Left renal pelvis (tissue), 4 donors: ENCODE results near the gene MORN3. TPM values are rescaled to one million over a fixed set of nuclear protein-coding genes. Genes with fewer than 3 reads are reported as not detected.

Experiments
- DNase-seq, 4 donors: peaks; one replicate each; pipeline ENCODE4 v3.0.0-alpha.2; 2013; ENCODE audit warnings: low read depth in 4 of 4, low spot score in 3 of 4
- polyA plus RNA-seq, 4 donors: library from polyadenylated mRNA; unstranded; fragments of 120-200 nt; gene quantifications; one replicate each; pipeline ENCODE4 v1.2.1, GENCODE V29; 2013; ENCODE audit not compliant: insufficient read length in 4 of 4

Gene MORN3
- polyA plus RNA-seq, 4 donors: 0.40 to 1.9 (median 1.7) TPM

DNA sequence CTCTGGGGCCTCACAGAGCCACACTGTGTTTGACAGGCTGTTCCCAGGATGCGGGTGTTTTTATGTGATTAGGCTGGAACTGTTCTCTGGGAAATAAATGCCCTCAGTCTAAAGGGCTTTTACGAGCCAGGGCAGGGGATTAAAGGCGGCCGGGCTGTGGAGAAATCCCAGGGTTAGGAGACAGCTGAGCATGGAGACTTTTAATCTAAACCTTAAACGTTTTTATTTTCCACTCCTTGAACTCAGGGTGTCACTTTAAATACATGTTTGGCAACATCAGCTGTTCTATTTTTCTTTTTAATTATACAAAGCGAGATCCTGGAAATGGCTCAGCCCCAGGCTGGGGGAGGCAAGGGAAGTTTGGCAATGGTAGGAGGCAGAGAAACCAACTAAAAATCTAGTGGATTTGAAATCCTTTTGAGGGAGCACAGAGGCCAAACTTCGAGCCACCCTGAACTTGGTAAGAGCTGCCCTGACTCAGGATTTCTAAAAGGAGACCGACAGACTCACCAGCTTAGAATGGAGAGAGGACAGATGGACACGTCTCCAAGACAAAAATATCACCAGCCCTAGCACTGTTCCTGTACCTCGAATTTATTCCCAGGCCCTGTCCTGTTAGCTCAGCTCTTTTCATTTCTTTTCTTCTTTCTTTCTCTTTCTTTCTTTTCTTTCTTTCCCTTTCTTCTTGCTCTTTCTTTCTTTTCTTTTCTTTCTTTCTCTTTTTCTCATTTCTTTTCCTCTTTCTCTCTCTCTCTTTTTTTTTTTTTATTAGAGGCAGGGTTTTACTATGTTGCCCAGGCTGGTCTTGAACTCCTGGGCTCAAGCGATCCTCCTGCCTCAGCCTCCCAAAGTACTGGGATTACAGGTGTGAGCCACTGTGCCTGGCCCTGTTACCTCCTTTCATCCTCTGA is 59.0 kb downstream of the MORN3 start:
- DNase-seq: no peak

DNA sequence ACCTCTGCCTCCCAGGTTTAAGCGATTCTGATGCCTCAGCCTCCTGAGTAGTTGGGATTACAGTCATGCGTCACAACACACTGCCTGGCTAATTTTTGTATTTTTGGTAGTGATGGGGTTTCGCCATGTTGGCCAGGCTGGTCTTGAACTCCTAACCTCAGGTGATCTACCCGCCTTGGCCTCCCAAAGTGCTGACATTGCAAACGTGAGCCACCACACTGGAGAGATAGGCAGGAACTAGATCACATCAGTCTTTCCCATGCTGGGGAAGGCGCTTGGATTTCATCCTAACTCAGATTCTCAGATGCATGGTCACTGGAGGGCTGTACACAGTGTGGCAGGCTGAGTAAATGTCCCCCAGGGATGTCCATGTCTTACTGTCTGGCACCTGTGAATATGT is 61.2 kb downstream of the MORN3 start:
- DNase-seq: no peak

- DNase-seq: no peak
Observed at GRCh38 chr12:121603581-121603980, 65.9 kb downstream of the MORN3 start.

GRCh38 chr12:121602766-121603165 is 66.7 kb downstream of the MORN3 start:
- no peak for DNase-seq

DNA sequence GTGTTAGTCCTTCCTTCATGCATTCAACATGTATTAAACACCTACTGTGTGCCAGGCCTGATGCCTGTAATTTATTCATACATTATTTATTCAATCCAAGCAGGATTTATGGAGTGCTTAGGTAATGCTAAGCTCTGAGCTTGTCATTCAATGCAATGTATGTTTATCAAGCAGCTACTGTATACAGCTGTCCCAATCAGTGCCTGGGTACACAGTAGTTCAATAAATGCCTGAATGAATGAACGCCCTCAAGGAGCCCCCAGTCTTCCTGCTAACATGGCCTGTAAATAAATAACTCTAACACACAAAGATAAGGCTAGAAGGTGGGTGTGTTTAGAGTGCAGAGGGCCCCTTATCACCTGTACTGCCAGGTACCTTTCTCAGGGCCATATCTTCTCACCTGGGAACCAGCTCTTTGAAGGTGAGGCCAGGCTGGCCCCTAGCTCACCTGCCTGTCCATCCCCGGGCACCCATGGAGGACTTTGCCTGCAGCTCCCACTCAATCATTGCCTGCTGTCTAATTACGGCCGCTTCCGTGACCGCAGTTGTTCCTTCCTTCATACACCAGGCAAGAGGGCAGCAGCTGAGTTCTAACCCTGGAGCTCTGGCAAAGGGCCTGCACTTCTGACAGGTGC is 68.6 kb downstream of the MORN3 start:
- no peak for DNase-seq

Other genes with a start within 250 kb of the MORN3 start
- 10 to 100 TPM; 56.8 to 77.1 (median 71.2) TPM for gene KDM2B, start 88.6 kb downstream of the MORN3 start, polyA plus RNA-seq
- gene ORAI1, start 43.1 kb downstream of the MORN3 start, polyA plus RNA-seq: 10 to 100 TPM; 11.1 to 17.2 (median 12.1) TPM
- 10 to 100 TPM in 3 of 4 donors, 1 to 10 TPM in 1; 7.9 to 13.6 (median 10.3) TPM for gene TMEM120B, start 43.1 kb upstream of the MORN3 start, polyA plus RNA-seq
- gene RHOF, start 124.0 kb upstream of the MORN3 start, polyA plus RNA-seq: 10 to 100 TPM in 1 of 4 donors, 1 to 10 TPM in 3; 4.9 to 14.7 (median 9.5) TPM
- gene SETD1B, start 134.4 kb upstream of the MORN3 start, polyA plus RNA-seq: 10 to 100 TPM; 12.2 to 19.2 (median 14.5) TPM
- gene HPD, start 189.2 kb upstream of the MORN3 start, polyA plus RNA-seq: 1 to 10 TPM in 3 of 4 donors, under 1 TPM in 1; 0.74 to 4.5 (median 2.6) TPM
- 10 to 100 TPM; 46.1 to 56.5 (median 49.9) TPM for gene PSMD9, start 219.1 kb upstream of the MORN3 start, polyA plus RNA-seq
- 10 to 100 TPM in 2 of 4 donors, 1 to 10 TPM in 2; 3.0 to 15.8 (median 10.5) TPM for gene CFAP251, start 248.9 kb upstream of the MORN3 start, polyA plus RNA-seq